ENCODE data around the gene BST2.

- TF ChIP-seq ISL1 (CRISPR knock-in tag; IDR thresholded peaks at IDR 0.05) (no peak), ZFP3 (CRISPR knock-in tag; IDR thresholded peaks at IDR 0.05) (no peak), GLIS3 (CRISPR knock-in tag; IDR thresholded peaks at IDR 0.05) (no peak), ZC3H10 (CRISPR knock-in tag; IDR thresholded peaks at IDR 0.05) (no peak), ZNF8 (CRISPR knock-in tag; IDR thresholded peaks at IDR 0.05) (no peak), ARNTL (CRISPR knock-in tag; IDR thresholded peaks at IDR 0.05; ENCODE audit: borderline replicate concordance, low read depth) (no peak), ESRRG (CRISPR knock-in tag; IDR thresholded peaks at IDR 0.05) (no peak)
Observed at GRCh38 chr19:17431417-17431816, 26.0 kb upstream of the BST2 start.

All from SK-N-SH treated with all-trans-retinoic acid at 6 μM for 48 hours (cell line).